ENCODE measurements around the gene CEACAM16. TPM values are rescaled to one million over a fixed set of nuclear protein-coding genes. Genes with fewer than 3 reads are reported as not detected.

Gene CEACAM16
- total and polyA plus RNA-seq, 10 of the 15 experiments (the other 5 are each of a cell fraction or from before 2014, with no cell fraction given): not detected

DNA sequence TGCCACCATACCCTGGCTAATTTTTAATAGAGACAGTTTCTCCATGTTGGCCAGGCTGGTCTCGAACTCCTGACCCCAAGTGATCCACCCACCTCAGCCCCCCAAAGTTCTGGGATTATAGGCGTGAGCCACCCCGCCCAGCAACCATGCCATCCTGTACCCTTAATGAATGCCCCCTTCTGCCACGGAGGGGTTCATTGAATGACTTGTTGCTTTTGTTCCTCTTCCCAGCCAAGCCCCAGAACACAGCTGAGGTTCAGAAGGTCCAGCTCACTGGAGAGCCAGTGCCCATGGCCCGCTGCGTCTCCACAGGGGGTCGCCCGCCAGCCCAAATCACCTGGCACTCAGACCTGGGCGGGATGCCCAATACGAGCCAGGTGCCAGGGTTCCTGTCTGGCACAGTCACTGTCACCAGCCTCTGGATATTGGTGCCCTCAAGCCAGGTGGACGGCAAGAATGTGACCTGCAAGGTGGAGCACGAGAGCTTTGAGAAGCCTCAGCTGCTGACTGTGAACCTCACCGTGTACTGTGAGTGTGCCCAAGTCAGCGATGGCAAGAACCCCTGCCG, 49.3 kb upstream of the CEACAM16 start:
- Histone ChIP-seq H3K27ac (ENCODE audit: control insufficient read depth, insufficient read depth) (no peak overlapping the region), H3K27me3 (replicated peaks in 1 of 2; ENCODE audit: control insufficient read depth in 2 of 2, insufficient read depth in 2 of 2, low read length in 1 of 2) (no peaks in the 10 kb centered on the region), H3K4me3 (no peak overlapping the region), H3K36me3 (ENCODE audit: control insufficient read depth in 2 of 2, insufficient read depth in 2 of 2, low read length in 1 of 2) (no peaks in the 10 kb centered on the region), H3K79me2 (ENCODE audit: control insufficient read depth, insufficient read depth, low read length) (no peaks in the 10 kb centered on the region), H3K9me3 (replicated peaks; ENCODE audit: control insufficient read depth, insufficient read depth, low read length) (no peaks in the 10 kb centered on the region), H3K9ac (ENCODE audit: control insufficient read depth, insufficient read depth, low read length) (no peak overlapping the region), H4K20me1 (ENCODE audit: control insufficient read depth, insufficient read depth) (no peaks in the 10 kb centered on the region), H2AFZ (ENCODE audit: control insufficient read depth, low read depth, low read length) (no peak overlapping the region), H3K4me1 (ENCODE audit: control insufficient read depth, insufficient read depth, low read length) (no peaks in the 10 kb centered on the region; the same call in 1 of the 2 replicates), H3K4me2 (ENCODE audit: control insufficient read depth, insufficient read depth) (no peak overlapping the region)
- SMC1A ChIA-PET (ENCODE audit: uncharacterized antibody, unreplicated experiment): interaction anchor here (1.6 kb wide), 1 partner anchor 40 kb away, joined by 3 read pairs; no protein-coding TSS in a partner anchor
- DNase-seq (ENCODE audit: low read depth, low spot score) (no peak), FAIRE-seq (no peak), ATAC-seq (no peak)
- no TSS peak for BruUV-seq (replicated peaks)
- 54% methylated on average over 15 of the region's 15 CpGs for WGBS (ENCODE audit: insufficient coverage, insufficient replicate concordance, low lambda C conversion rate, missing lambda C conversion rate)
- RAD21 ChIA-PET (ENCODE audit: unreplicated experiment): interaction anchor here (0.6 to 1.0 kb wide), 2 partner anchors 61 to 74 kb away, joined by 3 read pairs; no protein-coding TSS in a partner anchor
- CTCF ChIA-PET: no interaction called here
- no peak for TF ChIP-seq ASH2L (IDR thresholded peaks at IDR 0.05; ENCODE audit: borderline replicate concordance, low read depth)
- no peak for TF ChIP-seq MXI1 (IDR thresholded peaks at IDR 0.05; ENCODE audit: low read depth, low read length)
- no peak for TF ChIP-seq KLF5 (IDR thresholded peaks at IDR 0.05; ENCODE audit: partially characterized antibody)
- TF ChIP-seq SREBF1 (IDR thresholded peaks at IDR 0.05; ENCODE audit: low read length): no peak
- no peak for TF ChIP-seq ESRRA (IDR thresholded peaks at IDR 0.05; ENCODE audit: low read length)
- no peak for TF ChIP-seq SMARCA5 (IDR thresholded peaks at IDR 0.05)
- TF ChIP-seq, protein P1, sequence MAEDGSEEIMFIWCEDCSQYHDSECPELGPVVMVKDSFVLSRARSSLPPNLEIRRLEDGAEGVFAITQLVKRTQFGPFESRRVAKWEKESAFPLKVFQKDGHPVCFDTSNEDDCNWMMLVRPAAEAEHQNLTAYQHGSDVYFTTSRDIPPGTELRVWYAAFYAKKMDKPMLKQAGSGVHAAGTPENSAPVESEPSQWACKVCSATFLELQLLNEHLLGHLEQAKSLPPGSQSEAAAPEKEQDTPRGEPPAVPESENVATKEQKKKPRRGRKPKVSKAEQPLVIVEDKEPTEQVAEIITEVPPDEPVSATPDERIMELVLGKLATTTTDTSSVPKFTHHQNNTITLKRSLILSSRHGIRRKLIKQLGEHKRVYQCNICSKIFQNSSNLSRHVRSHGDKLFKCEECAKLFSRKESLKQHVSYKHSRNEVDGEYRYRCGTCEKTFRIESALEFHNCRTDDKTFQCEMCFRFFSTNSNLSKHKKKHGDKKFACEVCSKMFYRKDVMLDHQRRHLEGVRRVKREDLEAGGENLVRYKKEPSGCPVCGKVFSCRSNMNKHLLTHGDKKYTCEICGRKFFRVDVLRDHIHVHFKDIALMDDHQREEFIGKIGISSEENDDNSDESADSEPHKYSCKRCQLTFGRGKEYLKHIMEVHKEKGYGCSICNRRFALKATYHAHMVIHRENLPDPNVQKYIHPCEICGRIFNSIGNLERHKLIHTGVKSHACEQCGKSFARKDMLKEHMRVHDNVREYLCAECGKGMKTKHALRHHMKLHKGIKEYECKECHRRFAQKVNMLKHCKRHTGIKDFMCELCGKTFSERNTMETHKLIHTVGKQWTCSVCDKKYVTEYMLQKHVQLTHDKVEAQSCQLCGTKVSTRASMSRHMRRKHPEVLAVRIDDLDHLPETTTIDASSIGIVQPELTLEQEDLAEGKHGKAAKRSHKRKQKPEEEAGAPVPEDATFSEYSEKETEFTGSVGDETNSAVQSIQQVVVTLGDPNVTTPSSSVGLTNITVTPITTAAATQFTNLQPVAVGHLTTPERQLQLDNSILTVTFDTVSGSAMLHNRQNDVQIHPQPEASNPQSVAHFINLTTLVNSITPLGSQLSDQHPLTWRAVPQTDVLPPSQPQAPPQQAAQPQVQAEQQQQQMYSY (CRISPR knock-in tag; IDR thresholded peaks at IDR 0.05): no peak
- TF ChIP-seq TARDBP (IDR thresholded peaks at IDR 0.05; ENCODE audit: borderline replicate concordance): no peak
- no peak for TF ChIP-seq ZBED1 (IDR thresholded peaks at IDR 0.05; ENCODE audit: borderline replicate concordance)
- no peak for TF ChIP-seq BCL11A (IDR thresholded peaks at IDR 0.05; ENCODE audit: low read depth, low read length)
- POLR2A ChIA-PET: no interaction called here
- intact Hi-C loops (cut with micrococcal nuclease; ENCODE audit: unreplicated experiment) (loop anchor here (10.0 kb wide), 2 partner anchors 125 to 195 kb away; partner anchors contain the start of genes CBLC and NECTIN2), in situ Hi-C loops (cut with MboI) (no loop called here)

All from GM12878 (cell line).